Trophoblast cell (in vitro differentiated cells and primary cell): ENCODE data around the gene FAM20A.

Experiments used
- DNase-seq, 2 donors: peaks; one replicate each; pipeline ENCODE4 v3.0.0-alpha.2; 2016
- H2AFZ ChIP-seq: 2 replicates; pipeline ENCODE4 v1.6.1; 2013; ENCODE audit warnings: low read length, moderate library complexity, mild to moderate bottlenecking; ENCODE audit not compliant: insufficient read depth, poor library complexity
- H2AK5ac ChIP-seq: 2 replicates; pipeline ENCODE4 v1.6.1; 2013; ENCODE audit warnings: mild to moderate bottlenecking, low read length
- H2BK120ac ChIP-seq: 2 replicates; pipeline ENCODE4 v1.6.1; 2013; ENCODE audit warnings: low read length, mild to moderate bottlenecking, moderate library complexity; ENCODE audit not compliant: insufficient read depth, poor library complexity
- H2BK12ac ChIP-seq: 2 replicates; pipeline ENCODE4 v1.6.1; 2013; ENCODE audit warnings: mild to moderate bottlenecking, low read length, moderate library complexity
- H2BK5ac ChIP-seq: 2 replicates; pipeline ENCODE4 v1.6.1; 2013; ENCODE audit warnings: low read length, low read depth, moderate library complexity, mild to moderate bottlenecking; ENCODE audit not compliant: poor library complexity
- H3K14ac ChIP-seq: 2 replicates; pipeline ENCODE4 v1.6.1; 2013; ENCODE audit warnings: mild to moderate bottlenecking, low read length
- H3K18ac ChIP-seq: 2 replicates; pipeline ENCODE4 v1.6.1; 2013; ENCODE audit warnings: mild to moderate bottlenecking, low read length
- H3K23ac ChIP-seq: 2 replicates; pipeline ENCODE4 v1.6.1; 2013; ENCODE audit warnings: low read length
- H3K27ac ChIP-seq: 2 replicates; pipeline ENCODE4 v1.5.1; 2013; ENCODE audit warnings: low read depth, mild to moderate bottlenecking, inconsistent platforms, low read length, moderate library complexity
- H3K27me3 ChIP-seq: 2 replicates; pipeline ENCODE4 v1.6.1; 2013; ENCODE audit warnings: inconsistent platforms, mild to moderate bottlenecking, low read length, moderate library complexity; ENCODE audit not compliant: insufficient read depth
- H3K36me3 ChIP-seq, 2 experiments: 1 replicate in 1 of 2; 2 replicates in 1 of 2; pipeline ENCODE4 v1.6.1; 2013; ENCODE audit warnings: low read length in 2 of 2, mild to moderate bottlenecking in 2 of 2, moderate library complexity in 1 of 2; ENCODE audit not compliant: insufficient read depth in 2 of 2, control insufficient read depth in 1 of 2
- H3K4ac ChIP-seq: 2 replicates; pipeline ENCODE4 v1.6.1; 2013; ENCODE audit warnings: low read depth, mild to moderate bottlenecking, low read length, moderate library complexity
- H3K4me1 ChIP-seq, 2 experiments: 1 replicate in 1 of 2; 2 replicates in 1 of 2; pipeline ENCODE4 v1.6.1; 2013; ENCODE audit warnings: low read length in 2 of 2, mild to moderate bottlenecking in 2 of 2, moderate library complexity in 1 of 2; ENCODE audit not compliant: insufficient read depth in 2 of 2, control insufficient read depth in 1 of 2
- H3K4me2 ChIP-seq: 2 replicates; pipeline ENCODE4 v1.6.1; 2013; ENCODE audit warnings: inconsistent platforms, mild to moderate bottlenecking, low read length, moderate library complexity
- H3K4me3 ChIP-seq: 2 replicates; pipeline ENCODE4 v1.5.1; 2013; ENCODE audit warnings: mild to moderate bottlenecking, low read depth, low read length, inconsistent platforms
- H3K79me1 ChIP-seq: one replicate; pipeline ENCODE4 v1.6.1; 2013; ENCODE audit warnings: low read length
- H3K79me2 ChIP-seq: 2 replicates; pipeline ENCODE4 v1.6.1; 2013; ENCODE audit warnings: low read length, mild to moderate bottlenecking; ENCODE audit not compliant: control insufficient read depth, insufficient read depth, poor library complexity
- H3K9ac ChIP-seq: 2 replicates; pipeline ENCODE4 v1.6.1; 2013; ENCODE audit warnings: mild to moderate bottlenecking, low read length
- H3K9me3 ChIP-seq: 2 replicates; pipeline ENCODE4 v1.6.1; 2013; ENCODE audit warnings: low read depth, mild to moderate bottlenecking, control low read depth, inconsistent platforms, low read length; ENCODE audit not compliant: insufficient read depth
- H4K12ac ChIP-seq: 2 replicates; pipeline ENCODE4 v1.6.1; 2013; ENCODE audit warnings: low read depth, mild to moderate bottlenecking, low read length, moderate library complexity
- H4K8ac ChIP-seq: 2 replicates; pipeline ENCODE4 v1.6.1; 2013; ENCODE audit warnings: low read depth, mild to moderate bottlenecking, low read length, moderate library complexity
- H4K91ac ChIP-seq: one replicate; pipeline ENCODE4 v1.6.1; 2013; ENCODE audit warnings: low read depth, mild to moderate bottlenecking, low read length, moderate library complexity
- WGBS: extraction: QIAGEN DNeasy Blood & Tissue Kit; methylation state at CpG from one replicate; pipeline ENCODE4 v1.1.7; 2013; ENCODE audit warnings: missing lambda C conversion rate; ENCODE audit not compliant: insufficient read length, insufficient coverage; ENCODE audit errors: extremely low coverage; 5-methylcytosine and 5-hydroxymethylcytosine counted together

Gene FAM20A

GRCh38 chr17:68588362-68588761 is 12.8 kb downstream of the FAM20A start:
- Histone ChIP-seq H3K79me1 (peaks cover 17% of the 10 kb centered on the region), H2BK12ac (no peak overlapping the region), H3K4ac (peak overlapping the region; percentile 59), H3K79me2 (peaks cover 2% of the 10 kb centered on the region), H2BK120ac (no peak overlapping the region), H3K9me3 (peaks cover 2% of the 10 kb centered on the region), H3K4me2 (no peak overlapping the region), H3K23ac (no peak overlapping the region), H3K27ac (no peak overlapping the region), H2AFZ (no peak overlapping the region), H4K12ac (no peak overlapping the region), H3K9ac (no peak overlapping the region), H3K36me3 (no peaks in the 10 kb centered on the region), H3K4me1 (peaks cover 8 to 16% of the 10 kb centered on the region in 2 experiments), H3K27me3 (no peaks in the 10 kb centered on the region), H3K14ac (no peak overlapping the region), H2BK5ac (no peak overlapping the region), H4K8ac (no peak overlapping the region), H3K18ac (no peak overlapping the region), H3K4me3 (no peak overlapping the region), H2AK5ac (no peak overlapping the region), H4K91ac (no peak overlapping the region)
- no peak for DNase-seq
- WGBS, result no CpG with 5 or more reads among the region's 1 CpG

- H2BK120ac ChIP-seq, result no peak overlapping the region
- no peak overlapping the region for H3K4ac ChIP-seq
- H3K4me1 ChIP-seq, result peaks cover 8 to 16% of the 10 kb centered on the region in 2 experiments
- peaks cover 17% of the 10 kb centered on the region for H3K79me1 ChIP-seq
- no peak overlapping the region for H3K4me3 ChIP-seq
- no peaks in the 10 kb centered on the region for H3K27me3 ChIP-seq
- no peak overlapping the region for H3K14ac ChIP-seq
- peaks cover 2% of the 10 kb centered on the region for H3K9me3 ChIP-seq
- no peak overlapping the region for H4K91ac ChIP-seq
- no peak overlapping the region for H3K23ac ChIP-seq
- no peak overlapping the region for H3K4me2 ChIP-seq
- peaks cover 2% of the 10 kb centered on the region for H3K79me2 ChIP-seq
- no peak overlapping the region for H2AFZ ChIP-seq
- no CpG with 5 or more reads among the region's 2 CpGs for WGBS
- no peak overlapping the region for H2BK5ac ChIP-seq
- H2BK12ac ChIP-seq, result no peak overlapping the region
- DNase-seq, result no peak
- no peak overlapping the region for H4K8ac ChIP-seq
- H3K36me3 ChIP-seq, result no peaks in the 10 kb centered on the region
- H4K12ac ChIP-seq, result no peak overlapping the region
- H3K18ac ChIP-seq, result no peak overlapping the region
- no peak overlapping the region for H3K27ac ChIP-seq
- no peak overlapping the region for H3K9ac ChIP-seq
- H2AK5ac ChIP-seq, result no peak overlapping the region
Measured at GRCh38 chr17:68587847-68588246, 13.3 kb downstream of the FAM20A start.

- Histone ChIP-seq H3K18ac (no peak overlapping the region), H3K79me1 (peaks cover 17% of the 10 kb centered on the region), H3K4ac (no peak overlapping the region), H3K14ac (no peak overlapping the region), H3K79me2 (peaks cover 2% of the 10 kb centered on the region), H2BK12ac (no peak overlapping the region), H3K9me3 (peaks cover 2% of the 10 kb centered on the region), H2BK120ac (no peak overlapping the region), H3K27ac (no peak overlapping the region), H3K36me3 (no peaks in the 10 kb centered on the region), H3K4me2 (no peak overlapping the region), H3K27me3 (no peaks in the 10 kb centered on the region), H3K23ac (no peak overlapping the region), H2BK5ac (no peak overlapping the region), H4K12ac (no peak overlapping the region), H4K8ac (no peak overlapping the region), H2AK5ac (peak overlapping the region; percentile 35), H3K9ac (no peak overlapping the region), H3K4me1 (peaks cover 12 to 22% of the 10 kb centered on the region in 2 experiments), H3K4me3 (no peak overlapping the region), H2AFZ (no peak overlapping the region), H4K91ac (peak overlapping the region; percentile 28)
- no peak for DNase-seq
- no CpG with 5 or more reads among the region's 5 CpGs for WGBS
Measured at GRCh38 chr17:68587026-68587425, 14.1 kb downstream of the FAM20A start.

- WGBS, result no CpG with 5 or more reads among the region's 4 CpGs
Measured at GRCh38 chr17:68585643-68586042, 15.5 kb downstream of the FAM20A start.

More at GRCh38 chr17:68585643-68586042, 15.5 kb downstream of the FAM20A start:
- peak overlapping the region; percentile 95 for H3K27ac ChIP-seq
- peak overlapping the region; percentile 28 for H3K4me2 ChIP-seq
- peak overlapping the region; percentile 97 for H2BK120ac ChIP-seq
- peaks cover 15 to 25% of the 10 kb centered on the region in 2 experiments for H3K4me1 ChIP-seq
- H3K14ac ChIP-seq, result peak overlapping the region; percentile 90
- peak; percentile 91 to 93 for DNase-seq
- H2BK12ac ChIP-seq, result peak overlapping the region; percentile 95
- peak overlapping the region; percentile 84 for H3K4ac ChIP-seq
- H3K4me3 ChIP-seq, result no peak overlapping the region
- no peak overlapping the region for H3K9ac ChIP-seq
- H4K12ac ChIP-seq, result no peak overlapping the region
- peak overlapping the region; percentile 96 for H2AK5ac ChIP-seq
- H4K8ac ChIP-seq, result peak overlapping the region; percentile 74
- no peaks in the 10 kb centered on the region for H3K27me3 ChIP-seq
- H3K79me1 ChIP-seq, result peaks cover 17% of the 10 kb centered on the region
- peaks cover 2% of the 10 kb centered on the region for H3K9me3 ChIP-seq
- peak overlapping the region; percentile 96 for H4K91ac ChIP-seq
- H3K79me2 ChIP-seq, result peaks cover 2% of the 10 kb centered on the region
- no peak overlapping the region for H3K23ac ChIP-seq
- H2BK5ac ChIP-seq, result peak overlapping the region; percentile 98
- H2AFZ ChIP-seq, result peak overlapping the region; percentile 74
- H3K18ac ChIP-seq, result peak overlapping the region; percentile 77
- no peaks in the 10 kb centered on the region for H3K36me3 ChIP-seq
